H9 (cell line): ENCODE data around the gene SETD1A. TPM values are rescaled to one million over a fixed set of nuclear protein-coding genes. Genes with fewer than 3 reads are reported as not detected.

Experiments
- DNase-seq: peaks from one replicate; pipeline ENCODE4 v3.0.0-alpha.2; 2017
- H2AFZ ChIP-seq: one replicate; pipeline ENCODE4 v1.6.1; 2013; ENCODE audit warnings: mild to moderate bottlenecking, low read length, control low read depth, moderate library complexity
- H2AK5ac ChIP-seq: 2 replicates; pipeline ENCODE4 v1.6.1; 2013; ENCODE audit warnings: low read length, control low read depth, mixed read lengths; ENCODE audit not compliant: insufficient read length
- H2BK120ac ChIP-seq: one replicate; pipeline ENCODE4 v1.6.1; 2013; ENCODE audit warnings: low read depth, mild to moderate bottlenecking, low read length, control low read depth, inconsistent platforms; ENCODE audit not compliant: poor library complexity, severe bottlenecking
- H2BK12ac ChIP-seq: 2 replicates; pipeline ENCODE4 v1.6.1; 2013; ENCODE audit warnings: low read length, control low read depth, mixed read lengths, low read depth; ENCODE audit not compliant: insufficient read length
- H2BK15ac ChIP-seq: 2 replicates; pipeline ENCODE4 v1.6.1; 2013; ENCODE audit warnings: low read depth, low read length, control low read depth
- H2BK20ac ChIP-seq: one replicate; pipeline ENCODE4 v1.6.1; 2013; ENCODE audit warnings: low read depth, mild to moderate bottlenecking, low read length, control low read depth, inconsistent platforms; ENCODE audit not compliant: poor library complexity, severe bottlenecking
- H2BK5ac ChIP-seq: 2 replicates; pipeline ENCODE4 v1.6.1; 2013; ENCODE audit warnings: low read length, control low read depth, mixed read lengths; ENCODE audit not compliant: insufficient read length
- H3K14ac ChIP-seq: 2 replicates; pipeline ENCODE4 v1.6.1; 2013; ENCODE audit warnings: low read length, control low read depth; ENCODE audit not compliant: insufficient read depth
- H3K18ac ChIP-seq: 2 replicates; pipeline ENCODE4 v1.6.1; 2013; ENCODE audit warnings: low read depth, mild to moderate bottlenecking, mixed read lengths, low read length, control low read depth; ENCODE audit not compliant: insufficient read length
- H3K23ac ChIP-seq: 2 replicates; pipeline ENCODE4 v1.6.1; 2013; ENCODE audit warnings: low read length, control low read depth, mixed read lengths, low read depth; ENCODE audit not compliant: insufficient read length
- H3K23me2 ChIP-seq: 2 replicates; pipeline ENCODE4 v1.6.1; 2013; ENCODE audit warnings: low read depth, mild to moderate bottlenecking, mixed read lengths, low read length, control low read depth; ENCODE audit not compliant: insufficient read length, poor library complexity, severe bottlenecking
- H3K27ac ChIP-seq: 2 replicates; pipeline ENCODE4 v1.5.1; 2013; ENCODE audit warnings: low read length, control low read depth, mixed read lengths, low read depth; ENCODE audit not compliant: insufficient read length
- H3K27me3 ChIP-seq: 2 replicates; pipeline ENCODE4 v1.6.1; 2013; ENCODE audit warnings: low read length, control low read depth, inconsistent platforms; ENCODE audit not compliant: insufficient read depth
- H3K4ac ChIP-seq: 2 replicates; pipeline ENCODE4 v1.6.1; 2013; ENCODE audit warnings: low read depth, mild to moderate bottlenecking, control low read depth, inconsistent platforms, low read length, moderate library complexity
- H3K4me1 ChIP-seq: 2 replicates; pipeline ENCODE4 v1.6.1; 2013; ENCODE audit warnings: low read length, control low read depth, inconsistent platforms; ENCODE audit not compliant: insufficient read depth
- H3K4me2 ChIP-seq: 2 replicates; pipeline ENCODE4 v1.6.1; 2013; ENCODE audit warnings: low read length, control low read depth, mixed read lengths; ENCODE audit not compliant: insufficient read length, insufficient read depth
- H3K56ac ChIP-seq: 2 replicates; pipeline ENCODE4 v1.6.1; 2013; ENCODE audit warnings: low read depth, mild to moderate bottlenecking, mixed read lengths, low read length, control low read depth; ENCODE audit not compliant: insufficient read length
- H3K79me1 ChIP-seq: 2 replicates; pipeline ENCODE4 v1.6.1; 2013; ENCODE audit warnings: low read depth, mild to moderate bottlenecking, moderate library complexity, low read length, control low read depth, inconsistent platforms; ENCODE audit not compliant: insufficient read depth, poor library complexity, severe bottlenecking
- H3K79me2 ChIP-seq: 2 replicates; pipeline ENCODE4 v1.6.1; 2013; ENCODE audit warnings: low read length, control low read depth, inconsistent platforms; ENCODE audit not compliant: insufficient read depth
- H3K9ac ChIP-seq: 2 replicates; pipeline ENCODE4 v1.6.1; 2013; ENCODE audit warnings: low read length, control low read depth, mixed read lengths; ENCODE audit not compliant: insufficient read length; ENCODE audit errors: extremely low read depth
- H3K9me3 ChIP-seq: one replicate; pipeline ENCODE4 v1.6.1; 2013; ENCODE audit warnings: low read depth, low read length, inconsistent platforms; ENCODE audit not compliant: control insufficient read depth
- H3T11ph ChIP-seq: one replicate; pipeline ENCODE4 v1.6.1; 2013; ENCODE audit warnings: mild to moderate bottlenecking, low read length, control low read depth, inconsistent platforms
- H4K20me1 ChIP-seq: one replicate; pipeline ENCODE4 v1.6.1; 2013; ENCODE audit not compliant: control insufficient read depth, insufficient read length, insufficient read depth
- H4K5ac ChIP-seq: 2 replicates; pipeline ENCODE4 v1.6.1; 2013; ENCODE audit warnings: low read depth, mild to moderate bottlenecking, mixed read lengths, low read length, control low read depth; ENCODE audit not compliant: insufficient read length
- H4K8ac ChIP-seq: replicated peaks from 2 replicates; pipeline ENCODE4 v1.6.1; 2013; ENCODE audit warnings: low read length, control low read depth, mixed read lengths, low read depth; ENCODE audit not compliant: insufficient read length
- H4K91ac ChIP-seq: 2 replicates; pipeline ENCODE4 v1.6.1; 2013; ENCODE audit warnings: low read depth, mild to moderate bottlenecking, moderate library complexity, mixed read lengths, low read length, control low read depth; ENCODE audit not compliant: insufficient read length
- H3K27ac Mint-ChIP-seq, 3 experiments: 2 replicates in 2 of 3; 3 replicates in 1 of 3; pipeline ENCODE4 v1.8.0; 2020 to 2021; ENCODE audit warnings: mixed read lengths in 3 of 3, mild to moderate bottlenecking in 1 of 3, moderate library complexity in 1 of 3
- H3K27me3 Mint-ChIP-seq: 2 replicates; pipeline ENCODE4 v1.8.0; 2021; ENCODE audit warnings: low read depth, mild to moderate bottlenecking, moderate library complexity, mixed read lengths
- H3K36me3 Mint-ChIP-seq, 3 experiments: 2 replicates in 2 of 3; 3 replicates in 1 of 3; pipeline ENCODE4 v1.8.0; 2020 to 2021; ENCODE audit warnings: low read depth in 3 of 3, mixed read lengths in 3 of 3; ENCODE audit not compliant: insufficient read depth in 1 of 3
- H3K4me1 Mint-ChIP-seq, 2 experiments: 2 replicates each; pipeline ENCODE4 v1.8.0; 2020; ENCODE audit warnings: mixed read lengths in 2 of 2
- H3K4me3 Mint-ChIP-seq, 2 experiments: 2 replicates in 1 of 2; 3 replicates in 1 of 2; pipeline ENCODE4 v1.8.0; 2020 to 2021; ENCODE audit warnings: mild to moderate bottlenecking in 2 of 2, mixed read lengths in 2 of 2, moderate library complexity in 1 of 2
- H3K9me3 Mint-ChIP-seq, 2 experiments: 2 replicates in 1 of 2; 3 replicates in 1 of 2; pipeline ENCODE4 v1.8.0; 2020; ENCODE audit warnings: mild to moderate bottlenecking in 2 of 2, mixed read lengths in 2 of 2, moderate library complexity in 1 of 2
- WGBS: extraction: QIAGEN DNeasy Blood & Tissue Kit; methylation state at CpG from one replicate; pipeline ENCODE4 v1.1.7; 2013; ENCODE audit warnings: missing lambda C conversion rate, low lambda C conversion rate, mixed read lengths; ENCODE audit not compliant: insufficient read length; ENCODE audit errors: extremely low coverage; 5-methylcytosine and 5-hydroxymethylcytosine counted together
- total RNA-seq: library from RNA; stranded (reverse); gene quantifications from 2 replicates; pipeline ENCODE4 v1.2.1, GENCODE V29; 2021
- TF ChIP-seq, protein P1 (sequence below): fragments of 200-600 bp; sonication (generic); conservative IDR thresholded peaks from 3 replicates; pipeline ENCODE4 v1.8.0; 2021; ENCODE audit warnings: antibody characterized with exemption, mild to moderate bottlenecking

Gene SETD1A
- total RNA-seq, 1 experiment from 2014 or later, result 36.9 TPM

DNA sequence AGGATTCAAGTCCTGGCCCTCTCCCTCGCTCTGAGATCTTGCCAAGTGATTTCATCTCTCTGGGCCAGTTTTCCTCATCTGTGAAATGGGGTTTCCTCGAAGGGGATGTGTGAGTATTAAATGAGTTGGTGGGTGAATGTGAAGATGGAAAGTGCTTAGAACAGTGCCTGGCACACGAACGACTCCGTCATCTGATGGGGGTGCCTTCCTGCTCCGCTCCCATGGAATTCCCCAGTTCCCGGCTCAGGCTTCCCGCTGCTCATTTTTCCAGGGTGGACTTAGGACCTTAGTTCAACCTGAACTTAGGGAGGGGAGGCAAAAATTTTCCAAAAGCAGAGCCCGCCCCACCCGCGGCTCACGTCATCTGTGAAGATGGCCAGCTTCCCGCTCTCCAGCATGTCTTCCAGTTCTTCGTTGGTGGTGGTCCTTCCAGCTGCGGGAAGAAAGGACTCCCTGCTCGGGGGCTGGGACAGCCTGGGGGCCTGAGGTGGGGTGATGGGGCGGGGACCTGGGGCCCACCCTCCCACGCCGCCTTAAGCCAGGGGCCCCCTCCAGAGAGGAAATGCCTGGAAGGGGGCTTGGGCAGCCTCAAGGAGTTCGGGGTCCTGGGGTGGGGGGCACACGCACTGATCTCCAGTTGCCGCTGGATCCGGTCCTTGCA is 38.9 kb downstream of the SETD1A start:
- H3K27ac ChIP-seq, result no peak overlapping the region
- no peak overlapping the region for H2BK5ac ChIP-seq
- no peak overlapping the region for H3K4ac ChIP-seq
- TF ChIP-seq, protein P1, sequence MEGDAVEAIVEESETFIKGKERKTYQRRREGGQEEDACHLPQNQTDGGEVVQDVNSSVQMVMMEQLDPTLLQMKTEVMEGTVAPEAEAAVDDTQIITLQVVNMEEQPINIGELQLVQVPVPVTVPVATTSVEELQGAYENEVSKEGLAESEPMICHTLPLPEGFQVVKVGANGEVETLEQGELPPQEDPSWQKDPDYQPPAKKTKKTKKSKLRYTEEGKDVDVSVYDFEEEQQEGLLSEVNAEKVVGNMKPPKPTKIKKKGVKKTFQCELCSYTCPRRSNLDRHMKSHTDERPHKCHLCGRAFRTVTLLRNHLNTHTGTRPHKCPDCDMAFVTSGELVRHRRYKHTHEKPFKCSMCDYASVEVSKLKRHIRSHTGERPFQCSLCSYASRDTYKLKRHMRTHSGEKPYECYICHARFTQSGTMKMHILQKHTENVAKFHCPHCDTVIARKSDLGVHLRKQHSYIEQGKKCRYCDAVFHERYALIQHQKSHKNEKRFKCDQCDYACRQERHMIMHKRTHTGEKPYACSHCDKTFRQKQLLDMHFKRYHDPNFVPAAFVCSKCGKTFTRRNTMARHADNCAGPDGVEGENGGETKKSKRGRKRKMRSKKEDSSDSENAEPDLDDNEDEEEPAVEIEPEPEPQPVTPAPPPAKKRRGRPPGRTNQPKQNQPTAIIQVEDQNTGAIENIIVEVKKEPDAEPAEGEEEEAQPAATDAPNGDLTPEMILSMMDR, result no peak
- Mint-ChIP-seq H3K4me1 (peaks cover 15 to 18% of the 10 kb centered on the region in 2 experiments), H3K36me3 (peaks cover 0 to 6% (median 2%) of the 10 kb centered on the region in 3 experiments; a peak in 2 of 7 replicates), H3K4me3 (peak overlapping the region; percentile 76 to 85), H3K27ac (peak overlapping the region in 2 of 3 experiments; percentile 83 to 88; a peak in 2 of 7 replicates), H3K27me3 (peaks cover 10% of the 10 kb centered on the region; the same call in 1 of the 2 replicates), H3K9me3 (no peaks in the 10 kb centered on the region)
- H4K91ac ChIP-seq, result no peak overlapping the region
- H2AK5ac ChIP-seq, result no peak overlapping the region
- WGBS, result no CpG with 5 or more reads among the region's 23 CpGs
- H3K14ac ChIP-seq, result no peak overlapping the region
- no peaks in the 10 kb centered on the region for H3K4me1 ChIP-seq
- no peak overlapping the region for H3K56ac ChIP-seq
- no peaks in the 10 kb centered on the region for H3K9me3 ChIP-seq
- no peak overlapping the region for H4K5ac ChIP-seq
- H2BK15ac ChIP-seq, result no peak overlapping the region
- H4K20me1 ChIP-seq, result no peaks in the 10 kb centered on the region
- H3K79me1 ChIP-seq, result no peaks in the 10 kb centered on the region
- peak overlapping the region; percentile 10 for H3K9ac ChIP-seq
- no peaks in the 10 kb centered on the region for H3K79me2 ChIP-seq
- H3K4me2 ChIP-seq, result peak overlapping the region; percentile 59
- H2BK120ac ChIP-seq, result no peak overlapping the region
- no peak overlapping the region for H3T11ph ChIP-seq
- H3K23ac ChIP-seq, result no peak overlapping the region
- H2BK20ac ChIP-seq, result no peak overlapping the region
- peaks cover 12% of the 10 kb centered on the region for H3K23me2 ChIP-seq
- no peaks in the 10 kb centered on the region for H3K27me3 ChIP-seq
- H2BK12ac ChIP-seq, result no peak overlapping the region
- peak overlapping the region; percentile 31 for H3K18ac ChIP-seq
- no peak overlapping the region for H4K8ac ChIP-seq
- DNase-seq, result no peak
- H2AFZ ChIP-seq, result no peak overlapping the region
